ENCODE results near the gene RPS6KA5.

DNA sequence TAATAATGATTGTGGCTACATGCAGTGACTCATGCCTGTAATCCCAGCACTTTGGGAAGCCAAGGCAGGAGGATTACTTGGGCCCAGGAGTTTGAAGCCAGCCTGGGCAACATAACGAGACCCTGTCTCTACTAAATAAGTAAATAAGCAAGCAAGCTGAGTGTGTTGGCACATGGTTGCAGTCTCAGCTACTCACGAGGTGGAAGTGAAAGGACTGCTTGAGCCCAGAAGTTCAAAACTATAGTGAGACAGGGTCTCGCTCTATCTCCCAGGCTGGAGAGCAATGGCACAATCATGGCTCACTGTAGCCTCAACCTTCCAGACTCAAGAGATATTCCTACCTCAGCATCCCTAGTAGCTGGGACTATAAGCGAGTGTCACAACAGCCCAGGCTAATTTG lies 64.7 kb downstream of the RPS6KA5 start:
- TF ChIP-seq CTCF (IDR thresholded peaks at IDR 0.05 in 8 of 11, conservative IDR thresholded peaks at IDR 0.05 in 3 of 11) (no peak), POLR2A (IDR thresholded peaks at IDR 0.05) (no peak)
